Osteocyte (in vitro differentiated cells): ENCODE measurements around the gene C11orf42. TPM values are rescaled to one million over a fixed set of nuclear protein-coding genes. Genes with fewer than 3 reads are reported as not detected.

Experiments
- DNase-seq: peaks from one replicate; pipeline ENCODE4 v3.0.0; 2021; ENCODE audit warnings: mixed read lengths; ENCODE audit not compliant: unreplicated experiment; ENCODE audit errors: extremely low spot score
- H3K27ac Mint-ChIP-seq: one replicate; pipeline ENCODE4 v1.8.0; 2021; ENCODE audit warnings: mild to moderate bottlenecking, mixed read lengths; ENCODE audit not compliant: unreplicated experiment
- H3K27me3 Mint-ChIP-seq: one replicate; pipeline ENCODE4 v1.8.0; 2021; ENCODE audit warnings: mixed read lengths; ENCODE audit not compliant: unreplicated experiment
- H3K36me3 Mint-ChIP-seq: one replicate; pipeline ENCODE4 v1.8.0; 2021; ENCODE audit warnings: mixed read lengths; ENCODE audit not compliant: unreplicated experiment
- H3K4me1 Mint-ChIP-seq: one replicate; pipeline ENCODE4 v1.8.0; 2021; ENCODE audit warnings: mixed read lengths; ENCODE audit not compliant: unreplicated experiment
- H3K4me3 Mint-ChIP-seq: one replicate; pipeline ENCODE4 v1.8.0; 2021; ENCODE audit warnings: mild to moderate bottlenecking, moderate library complexity, mixed read lengths; ENCODE audit not compliant: unreplicated experiment
- H3K9me3 Mint-ChIP-seq: one replicate; pipeline ENCODE4 v1.8.0; 2021; ENCODE audit warnings: mixed read lengths; ENCODE audit not compliant: unreplicated experiment
- CTCF ChIP-seq: fragments of 200-600 bp; sonication (generic); IDR thresholded peaks from 2 replicates; pipeline ENCODE4 v1.5.0; 2021; ENCODE audit warnings: antibody characterized with exemption, mild to moderate bottlenecking, moderate library complexity
- total RNA-seq: library from RNA; stranded (reverse); gene quantifications from 2 replicates; pipeline ENCODE4 v1.2.1, GENCODE V29; 2021

Gene C11orf42
- total RNA-seq, 1 donor from 2014 or later, result not detected

GRCh38 chr11:6219359-6219758 lies 14.0 kb downstream of the C11orf42 start:
- Mint-ChIP-seq H3K27ac (no peak overlapping the region), H3K36me3 (peaks cover 40% of the 10 kb centered on the region), H3K4me3 (no peak overlapping the region), H3K4me1 (peaks cover 9% of the 10 kb centered on the region), H3K9me3 (no peaks in the 10 kb centered on the region), H3K27me3 (no peaks in the 10 kb centered on the region)
- TF ChIP-seq CTCF, result no peak
- DNase-seq, result no peak

GRCh38 chr11:6223854-6224253 lies 18.5 kb downstream of the C11orf42 start:
- no peak for DNase-seq
- H3K4me3 Mint-ChIP-seq, result no peak overlapping the region
- H3K9me3 Mint-ChIP-seq, result no peaks in the 10 kb centered on the region
- H3K27me3 Mint-ChIP-seq, result no peaks in the 10 kb centered on the region
- H3K36me3 Mint-ChIP-seq, result peaks cover 21% of the 10 kb centered on the region
- H3K4me1 Mint-ChIP-seq, result peaks cover 9% of the 10 kb centered on the region
- no peak overlapping the region for H3K27ac Mint-ChIP-seq
- TF ChIP-seq CTCF, result no peak

GRCh38 chr11:6224421-6224820 lies 19.1 kb downstream of the C11orf42 start:
- Mint-ChIP-seq H3K4me3 (no peak overlapping the region), H3K27me3 (no peaks in the 10 kb centered on the region), H3K36me3 (peaks cover 17% of the 10 kb centered on the region), H3K9me3 (no peaks in the 10 kb centered on the region), H3K27ac (no peak overlapping the region), H3K4me1 (peaks cover 5% of the 10 kb centered on the region)
- no peak for DNase-seq
- TF ChIP-seq CTCF, result no peak

GRCh38 chr11:6225024-6225423 lies 19.7 kb downstream of the C11orf42 start:
- Mint-ChIP-seq H3K4me3 (no peak overlapping the region), H3K9me3 (no peaks in the 10 kb centered on the region), H3K27ac (no peak overlapping the region), H3K27me3 (no peaks in the 10 kb centered on the region), H3K4me1 (no peaks in the 10 kb centered on the region), H3K36me3 (peaks cover 17% of the 10 kb centered on the region)
- DNase-seq, result no peak
- TF ChIP-seq CTCF, result no peak

GRCh38 chr11:6225896-6226295 lies 20.5 kb downstream of the C11orf42 start:
- H3K36me3 Mint-ChIP-seq, result peaks cover 15% of the 10 kb centered on the region
- no peaks in the 10 kb centered on the region for H3K27me3 Mint-ChIP-seq
- no peaks in the 10 kb centered on the region for H3K4me1 Mint-ChIP-seq
- H3K4me3 Mint-ChIP-seq, result no peak overlapping the region
- DNase-seq, result no peak
- H3K27ac Mint-ChIP-seq, result no peak overlapping the region
- H3K9me3 Mint-ChIP-seq, result no peaks in the 10 kb centered on the region
- TF ChIP-seq CTCF, result no peak
